Stomach (tissue), 9 donors: ENCODE results near the gene MYO9A. TPM values are rescaled to one million over a fixed set of nuclear protein-coding genes. Genes with fewer than 3 reads are reported as not detected.

Experiments used
- DNase-seq, 2 donors: peaks; one replicate each; pipeline versions ENCODE4 v3.0.0 to v3.0.0-alpha.2; 2013 to 2019
- H3K27ac ChIP-seq, 5 donors: fragments of 200-600 bp in 4 of 5; sonication (generic) in 4 of 5; one replicate each; pipeline ENCODE4 v1.5.1; 2013 to 2019; ENCODE audit warnings: mild to moderate bottlenecking in 1 of 5, moderate library complexity in 1 of 5
- H3K27me3 ChIP-seq, 3 donors: fragments of 200-600 bp; sonication (generic); one replicate each; pipeline ENCODE4 v1.5.1; 2017 to 2019; ENCODE audit warnings: mixed run types in 1 of 3
- H3K36me3 ChIP-seq, 4 donors: fragments of 200-600 bp; sonication (generic); 1 replicate in 3 of 4; 2 replicates in 1 of 4; pipeline ENCODE4 v1.5.1; 2016 to 2019
- H3K4me1 ChIP-seq, 4 donors: fragments of 200-600 bp; sonication (generic); one replicate each; pipeline ENCODE4 v1.5.1; 2016 to 2019
- H3K4me3 ChIP-seq, 4 donors: fragments of 200-600 bp; sonication (generic) in 3 of 4; one replicate each; pipeline ENCODE4 v1.5.1; 2016 to 2019; ENCODE audit warnings: mild to moderate bottlenecking in 1 of 4
- H3K9me3 ChIP-seq, 4 donors: fragments of 200-600 bp; sonication (generic); one replicate each; pipeline ENCODE4 v1.5.1; 2016 to 2019
- CTCF ChIP-seq, 7 experiments: fragments of 450-650 bp in 4 of 7; fragments of 200-600 bp in 3 of 7; sonication (generic) in 3 of 7; IDR thresholded peaks; one replicate each; pipeline ENCODE4 v1.5.1; 2016 to 2019; ENCODE audit warnings: antibody characterized with exemption in 7 of 7, control low read depth in 2 of 7, mild to moderate bottlenecking in 1 of 7
- EP300 ChIP-seq: sonication (generic); formaldehyde crosslinking; IDR thresholded peaks from one replicate; pipeline ENCODE4 v1.6.1; 2017; ENCODE audit warnings: antibody characterized with exemption
- POLR2A ChIP-seq, 4 donors: fragments of 450-650 bp; IDR thresholded peaks; one replicate each; pipeline ENCODE4 v1.6.1; 2016; ENCODE audit warnings: antibody characterized with exemption in 4 of 4, control low read depth in 2 of 4, mild to moderate bottlenecking in 1 of 4, moderate library complexity in 1 of 4
- POLR2AphosphoS5 ChIP-seq, 3 donors: sonication (generic); formaldehyde crosslinking; IDR thresholded peaks; one replicate each; pipeline ENCODE4 v1.6.1; 2016; ENCODE audit warnings: antibody characterized with exemption in 3 of 3
- WGBS, 5 donors: extraction: QIAGEN DNeasy Blood & Tissue Kit in 3 of 5; methylation state at CpG; one replicate each; pipeline versions ENCODE4 v1.1.5 to v1.1.7; 2013 to 2018; 5-methylcytosine and 5-hydroxymethylcytosine counted together
- intact Hi-C: fragments of 100-400 bp; cut with DNase I; formaldehyde crosslinking; loops from one replicate; pipeline ENCODE4 v1.15.1; 2023; ENCODE audit warnings: low total_unique reads
- polyA plus RNA-seq, 3 donors: library from polyadenylated mRNA; stranded (reverse); fragments of 200-250 nt; gene quantifications; one replicate each; pipeline ENCODE4 v1.2.3, GENCODE V29; 2013
- total RNA-seq, 5 donors: library from RNA; depleted of rRNA; stranded (reverse); fragments of >200 nt; gene quantifications; one replicate each; pipeline versions ENCODE4 v1.1.0 to v1.2.3, GENCODE V29; 2014 to 2016
- donor health status: healthy with polysubstance abuse.
- donor health status: Bipolar disorder and iron deficiency.
- donor health status: healthy.

Gene MYO9A
- total and polyA plus RNA-seq, 8 donors: 2.2 to 120 (median 39.0) TPM

GRCh38 chr15:71806452-71806931 is 311.5 kb downstream of the MYO9A start:
- DNase-seq: peak in 1 of 2 donors; percentile 45
- Histone ChIP-seq H3K27ac (no peak overlapping the region), H3K4me3 (no peak overlapping the region), H3K4me1 (no peaks in the 10 kb centered on the region), H3K27me3 (no peaks in the 10 kb centered on the region), H3K9me3 (no peaks in the 10 kb centered on the region), H3K36me3 (no peaks in the 10 kb centered on the region)
- WGBS, 5 donors: 50 to 60% (median 53%) methylated on average over 6 to 7 of the region's 7 CpGs
- intact Hi-C loops: loop anchor here (10.0 kb wide), 1 partner anchor 62 kb away; no protein-coding TSS in a partner anchor
- TF ChIP-seq EP300 (no peak), POLR2A (IDR thresholded peaks at IDR 0.05) (no peak), CTCF (IDR thresholded peaks at IDR 0.05) (no peak), POLR2AphosphoS5 (IDR thresholded peaks at IDR 0.05) (no peak)

DNA sequence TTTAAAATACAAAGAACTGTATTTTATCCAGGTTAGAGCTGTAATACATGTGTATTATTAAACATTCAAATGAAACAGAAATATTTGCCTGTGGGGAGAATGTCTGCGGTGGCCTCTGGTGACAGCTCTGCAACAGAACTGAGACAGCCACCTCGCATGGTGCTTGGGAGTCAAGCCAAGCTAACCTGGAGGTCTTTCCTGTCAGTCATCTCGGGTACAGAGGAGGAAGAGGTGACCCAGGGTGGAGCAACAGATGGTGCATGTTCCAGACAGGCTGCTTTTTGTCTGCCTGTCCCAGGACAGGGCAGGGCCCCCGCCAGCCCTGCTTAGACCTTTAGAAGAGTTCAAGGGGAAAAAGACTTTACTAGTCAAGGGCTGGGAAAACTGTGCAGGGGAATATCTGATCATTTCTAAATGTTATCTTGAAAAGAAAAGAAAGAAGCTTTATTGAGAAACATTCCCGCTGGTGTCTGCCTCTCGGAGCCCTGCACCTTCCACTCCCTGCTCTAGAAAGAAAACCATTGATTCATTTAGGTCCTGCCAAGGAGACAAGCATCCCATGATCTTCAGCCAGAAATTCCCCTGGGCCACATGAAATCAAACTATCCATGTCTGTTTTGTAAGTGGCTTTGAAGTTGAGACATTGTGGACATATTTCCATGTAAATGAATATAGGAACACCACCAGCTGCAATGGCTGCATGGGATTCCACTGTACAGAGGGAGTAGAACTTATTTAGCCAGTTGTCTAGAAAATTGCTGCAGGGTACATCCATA is 313.1 kb downstream of the MYO9A start:
- H3K36me3 ChIP-seq: no peaks in the 10 kb centered on the region
- H3K4me1 ChIP-seq: peaks cover 0 to 5% (median 2%) of the 10 kb centered on the region in 4 donors
- 64 to 69% (median 65%) methylated on average over 6 of the region's 6 CpGs for WGBS, 5 donors
- H3K4me3 ChIP-seq: no peak overlapping the region
- no peaks in the 10 kb centered on the region for H3K9me3 ChIP-seq
- TF ChIP-seq EP300: no peak
- TF ChIP-seq POLR2A (IDR thresholded peaks at IDR 0.05): no peak
- no peak for TF ChIP-seq POLR2AphosphoS5 (IDR thresholded peaks at IDR 0.05)
- TF ChIP-seq CTCF (IDR thresholded peaks at IDR 0.05): no peak
- DNase-seq: no peak
- intact Hi-C loops: loop anchor here (10.0 kb wide), 1 partner anchor 60 kb away; no protein-coding TSS in a partner anchor
- H3K27ac ChIP-seq: no peak overlapping the region
- H3K27me3 ChIP-seq: no peaks in the 10 kb centered on the region

DNA sequence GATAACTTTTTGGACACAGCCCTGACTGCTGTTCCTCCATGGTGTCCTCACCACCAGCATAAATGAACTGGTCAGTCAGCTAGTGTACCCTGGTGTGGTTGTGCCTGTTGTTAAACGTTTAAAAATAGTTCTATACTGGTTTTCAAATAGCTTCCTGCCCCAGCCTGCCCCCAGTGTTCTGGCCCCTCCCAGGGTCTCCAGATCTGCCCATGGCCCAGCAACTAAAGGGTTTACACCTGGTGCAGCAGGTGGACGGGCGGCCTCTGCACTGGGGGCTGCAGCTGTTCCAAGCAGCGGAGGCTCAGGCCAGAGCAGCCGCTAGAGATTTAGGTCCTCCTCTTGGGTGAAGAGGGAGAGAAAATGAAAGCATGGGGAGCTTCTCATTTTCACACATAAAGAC is 313.7 kb downstream of the MYO9A start:
- Histone ChIP-seq H3K4me1 (peaks cover 0 to 5% (median 2%) of the 10 kb centered on the region in 4 donors), H3K36me3 (no peaks in the 10 kb centered on the region), H3K4me3 (no peak overlapping the region), H3K9me3 (no peaks in the 10 kb centered on the region), H3K27me3 (no peaks in the 10 kb centered on the region), H3K27ac (no peak overlapping the region)
- no peak for DNase-seq
- TF ChIP-seq CTCF (IDR thresholded peaks at IDR 0.05) (no peak), POLR2AphosphoS5 (IDR thresholded peaks at IDR 0.05) (no peak), EP300 (no peak), POLR2A (IDR thresholded peaks at IDR 0.05) (no peak)
- intact Hi-C loops: loop anchor here (10.0 kb wide), 1 partner anchor 59 kb away; no protein-coding TSS in a partner anchor
- 57 to 64% (median 62%) methylated on average over 5 of the region's 5 CpGs for WGBS, 5 donors

GRCh38 chr15:71802770-71803169 is 315.2 kb downstream of the MYO9A start:
- H3K9me3 ChIP-seq: no peaks in the 10 kb centered on the region
- no peaks in the 10 kb centered on the region for H3K36me3 ChIP-seq
- WGBS, 5 donors: 60 to 70% (median 67%) methylated on average over 21 of the region's 21 CpGs
- no peak for TF ChIP-seq EP300
- no peak for TF ChIP-seq POLR2A (IDR thresholded peaks at IDR 0.05)
- no peak for TF ChIP-seq POLR2AphosphoS5 (IDR thresholded peaks at IDR 0.05)
- peak in 1 of 7 experiments; percentile 31 for TF ChIP-seq CTCF (IDR thresholded peaks at IDR 0.05)
- no peak overlapping the region for H3K27ac ChIP-seq
- peaks cover 0 to 5% (median 2%) of the 10 kb centered on the region in 4 donors for H3K4me1 ChIP-seq
- no peak overlapping the region for H3K4me3 ChIP-seq
- no peaks in the 10 kb centered on the region for H3K27me3 ChIP-seq
- DNase-seq: peak in 1 of 2 donors; percentile 31
- intact Hi-C loops: loop anchor here (10.0 kb wide), 1 partner anchor 58 kb away; no protein-coding TSS in a partner anchor
